Measurements from ENCODE around the gene JARID2.

DNA sequence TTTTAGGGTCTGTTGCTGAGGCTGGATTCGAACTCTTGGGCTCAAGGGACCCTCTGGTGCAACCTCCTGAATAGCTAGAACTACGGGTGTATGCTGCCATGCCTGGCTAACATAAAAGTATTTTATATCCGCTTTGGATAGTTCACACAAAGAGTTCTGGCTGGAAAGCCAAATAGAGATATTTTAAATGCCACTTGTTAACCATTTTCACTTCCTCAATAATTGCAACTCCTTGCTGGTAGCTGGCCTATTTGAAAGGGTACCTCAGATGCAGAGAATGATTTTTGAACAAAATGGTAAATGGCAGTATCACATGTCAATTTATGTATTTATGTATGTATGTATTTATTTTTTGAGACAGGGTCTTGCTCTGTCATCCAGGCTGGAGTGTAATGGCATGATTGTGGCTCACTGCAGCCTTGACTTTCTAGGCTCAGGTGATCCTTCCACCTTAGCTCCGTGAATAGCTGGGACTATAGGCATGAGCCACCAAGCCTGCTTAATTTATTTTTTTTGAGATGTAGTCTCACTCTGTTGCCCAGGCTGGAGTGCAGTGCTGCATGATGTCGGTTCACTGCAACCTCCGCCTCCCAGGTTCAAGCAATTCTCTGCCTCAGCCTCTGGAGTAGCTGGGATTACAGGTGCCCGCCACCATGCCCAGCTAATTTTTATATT is 12.9 kb upstream of the JARID2 start:
- TF ChIP-seq, protein P1, sequence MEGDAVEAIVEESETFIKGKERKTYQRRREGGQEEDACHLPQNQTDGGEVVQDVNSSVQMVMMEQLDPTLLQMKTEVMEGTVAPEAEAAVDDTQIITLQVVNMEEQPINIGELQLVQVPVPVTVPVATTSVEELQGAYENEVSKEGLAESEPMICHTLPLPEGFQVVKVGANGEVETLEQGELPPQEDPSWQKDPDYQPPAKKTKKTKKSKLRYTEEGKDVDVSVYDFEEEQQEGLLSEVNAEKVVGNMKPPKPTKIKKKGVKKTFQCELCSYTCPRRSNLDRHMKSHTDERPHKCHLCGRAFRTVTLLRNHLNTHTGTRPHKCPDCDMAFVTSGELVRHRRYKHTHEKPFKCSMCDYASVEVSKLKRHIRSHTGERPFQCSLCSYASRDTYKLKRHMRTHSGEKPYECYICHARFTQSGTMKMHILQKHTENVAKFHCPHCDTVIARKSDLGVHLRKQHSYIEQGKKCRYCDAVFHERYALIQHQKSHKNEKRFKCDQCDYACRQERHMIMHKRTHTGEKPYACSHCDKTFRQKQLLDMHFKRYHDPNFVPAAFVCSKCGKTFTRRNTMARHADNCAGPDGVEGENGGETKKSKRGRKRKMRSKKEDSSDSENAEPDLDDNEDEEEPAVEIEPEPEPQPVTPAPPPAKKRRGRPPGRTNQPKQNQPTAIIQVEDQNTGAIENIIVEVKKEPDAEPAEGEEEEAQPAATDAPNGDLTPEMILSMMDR (IDR thresholded peaks at IDR 0.05; ENCODE audit: low read length) = no peak
- TF ChIP-seq EZH2phosphoT487 (IDR thresholded peaks at IDR 0.05; ENCODE audit: low read length) = no peak
